HCT116 (cell line): Measurements from ENCODE around the gene BICD1. TPM values are rescaled to one million over a fixed set of nuclear protein-coding genes. Genes with fewer than 3 reads are reported as not detected.

Experiments used
- ATAC-seq: fragments of 200-7000 bp; cut with Tn5 transposase; 2 replicates; pipeline ENCODE4 v1.9.1; 2020; ENCODE audit warnings: mild to moderate bottlenecking, moderate library complexity
- BruUV-seq: library from RNA; stranded (reverse); fragments of 400-500 nt; replicated peaks from 2 replicates; lab custom pipeline; 2021; lab: Mats Ljungman, UMichigan
- CTCF ChIA-PET: fragments of 300-600 bp; sonication (Branson Sonifier 250); formaldehyde crosslinking; loops from one replicate; lab custom pipeline; 2021; ENCODE audit warnings: antibody characterized with exemption; lab: Charles Lee
- POLR2A ChIA-PET: fragments of 300-600, 350-600 bp; sonication (Branson Sonifier 250); formaldehyde crosslinking; loops from one replicate; lab custom pipeline; 2021; ENCODE audit warnings: antibody characterized with exemption; lab: Charles Lee
- RAD21 ChIA-PET, 2 experiments: fragments of 300-600 bp; sonication (Branson Sonifier 250); formaldehyde crosslinking; loops; one replicate each; lab custom pipeline; 2023; ENCODE audit warnings: low total read pairs in 2 of 2; ENCODE audit not compliant: uncharacterized antibody in 2 of 2, unreplicated experiment in 2 of 2, low non-redundant PET in 1 of 2; lab: Charles Lee
- DNase-seq: peaks from one replicate; pipeline ENCODE4 v3.0.0-alpha.2; 2010; ENCODE audit warnings: low read depth, low spot score
- H2AFZ ChIP-seq: fragments of 200-600 bp; shearing (Covaris generic), sonication (generic); 2 replicates; pipeline ENCODE4 v1.6.1; 2017; ENCODE audit warnings: low read depth, mixed run types, mixed read lengths, antibody characterized with exemption, low read length; ENCODE audit not compliant: poor library complexity, severe bottlenecking
- H3K27ac ChIP-seq: 2 replicates; pipeline ENCODE4 v1.5.1; 2012; ENCODE audit warnings: low read depth, low read length
- H3K27me3 ChIP-seq: fragments of 200-600 bp; sonication (generic); 2 replicates; pipeline ENCODE4 v1.6.1; 2016; ENCODE audit warnings: mixed run types, low read length, mixed read lengths; ENCODE audit not compliant: insufficient read depth
- H3K36me3 ChIP-seq, 2 experiments: fragments of 200-500 bp in 1 of 2; fragments of 200-600 bp in 1 of 2; sonication (Bioruptor generic) in 1 of 2; sonication (generic) in 1 of 2; 2 replicates each; pipeline versions ENCODE4 v1.5.1 to v1.6.1; 2014 to 2016; ENCODE audit warnings: low read length in 2 of 2, inconsistent platforms in 1 of 2, mixed read lengths in 1 of 2, mixed run types in 1 of 2; ENCODE audit not compliant: insufficient read depth in 2 of 2, control insufficient read depth in 1 of 2
- H3K4me1 ChIP-seq, 2 experiments: fragments of 200-600 bp in 1 of 2; sonication (generic) in 1 of 2; 2 replicates each; pipeline versions ENCODE4 v1.5.1 to v1.6.1; 2012 to 2017; ENCODE audit warnings: low read length in 2 of 2, inconsistent platforms in 1 of 2, mild to moderate bottlenecking in 1 of 2, mixed read lengths in 1 of 2, mixed run types in 1 of 2, moderate library complexity in 1 of 2; ENCODE audit not compliant: insufficient read depth in 2 of 2, control insufficient read depth in 1 of 2
- H3K4me2 ChIP-seq: fragments of 200-600 bp; sonication (generic); 2 replicates; pipeline ENCODE4 v1.6.1; 2017; ENCODE audit warnings: mixed run types, low read length, mixed read lengths
- H3K4me3 ChIP-seq, 2 experiments: fragments of 200-600 bp in 1 of 2; sonication (generic) in 1 of 2; replicated peaks in 1 of 2; 2 replicates each; pipeline ENCODE4 v1.5.1; 2011 to 2016; ENCODE audit warnings: low read length in 2 of 2, control low read depth in 1 of 2, low read depth in 1 of 2, mild to moderate bottlenecking in 1 of 2, mixed read lengths in 1 of 2, mixed run types in 1 of 2
- H3K79me2 ChIP-seq: fragments of 200-600 bp; sonication (generic); 2 replicates; pipeline ENCODE4 v1.6.1; 2017; ENCODE audit warnings: mild to moderate bottlenecking, mixed run types, low read length, moderate library complexity, mixed read lengths; ENCODE audit not compliant: insufficient read depth
- H3K9ac ChIP-seq: fragments of 200-600 bp; sonication (generic); 2 replicates; pipeline ENCODE4 v1.6.1; 2016; ENCODE audit warnings: low read length, mixed read lengths
- H3K9me2 ChIP-seq: fragments of 200-600 bp; sonication (generic), shearing (Covaris generic); 2 replicates; pipeline ENCODE4 v1.6.1; 2017; ENCODE audit warnings: mixed run types, mild to moderate bottlenecking, moderate library complexity; ENCODE audit not compliant: insufficient read depth
- H3K9me3 ChIP-seq, 2 experiments: fragments of 200-500 bp in 1 of 2; fragments of 200-600 bp in 1 of 2; sonication (Bioruptor generic) in 1 of 2; sonication (generic) in 1 of 2; 2 replicates each; pipeline ENCODE4 v1.6.1; 2014 to 2017; ENCODE audit warnings: low read length in 2 of 2, mixed read lengths in 2 of 2, inconsistent platforms in 1 of 2, low read depth in 1 of 2, mild to moderate bottlenecking in 1 of 2, mixed run types in 1 of 2, moderate library complexity in 1 of 2; ENCODE audit not compliant: control insufficient read depth in 1 of 2, insufficient read depth in 1 of 2
- H4K20me1 ChIP-seq: fragments of 200-600 bp; sonication (generic), shearing (Covaris generic); 2 replicates; pipeline ENCODE4 v1.6.1; 2017; ENCODE audit warnings: mixed run types, mild to moderate bottlenecking, moderate library complexity; ENCODE audit not compliant: insufficient read depth
- ATF3 ChIP-seq: IDR thresholded peaks from 2 replicates; pipeline ENCODE4 v1.6.1; 2012
- CEBPB ChIP-seq: IDR thresholded peaks from 2 replicates; pipeline ENCODE4 v1.6.1; 2012; ENCODE audit warnings: low read depth
- ELF1 ChIP-seq: IDR thresholded peaks from 2 replicates; pipeline ENCODE4 v1.6.1; 2012; ENCODE audit warnings: low read depth, borderline replicate concordance
- EZH2phosphoT487 ChIP-seq: fragments of 200-600 bp; IDR thresholded peaks from 2 replicates; pipeline ENCODE4 v1.6.1; 2018; ENCODE audit warnings: antibody characterized with exemption, borderline replicate concordance
- FOSL1 ChIP-seq: IDR thresholded peaks from 2 replicates; pipeline ENCODE4 v1.6.1; 2012; ENCODE audit warnings: low read depth
- JUND ChIP-seq: IDR thresholded peaks from 2 replicates; pipeline ENCODE4 v1.6.1; 2012
- MAX ChIP-seq: IDR thresholded peaks from 2 replicates; pipeline ENCODE4 v1.6.1; 2012
- POLR2A ChIP-seq: IDR thresholded peaks from 2 replicates; pipeline ENCODE4 v1.7.0; 2011; ENCODE audit warnings: borderline replicate concordance; ENCODE audit not compliant: insufficient read depth, insufficient read length; ENCODE audit errors: extremely low read depth
- POLR2AphosphoS5 ChIP-seq: IDR thresholded peaks from 2 replicates; pipeline ENCODE4 v1.6.1; 2011; ENCODE audit warnings: mild to moderate bottlenecking, low read depth, low read length, moderate library complexity
- REST ChIP-seq: IDR thresholded peaks from 2 replicates; pipeline ENCODE4 v1.6.1; 2012; ENCODE audit warnings: low read depth
- SP1 ChIP-seq: IDR thresholded peaks from 2 replicates; pipeline ENCODE4 v1.6.1; 2012; ENCODE audit warnings: low read depth
- TCF7L2 ChIP-seq: IDR thresholded peaks from 2 replicates; pipeline ENCODE4 v1.7.0; 2011; ENCODE audit warnings: borderline replicate concordance, inconsistent platforms; ENCODE audit not compliant: insufficient read depth, insufficient read length; ENCODE audit errors: extremely low read depth
- YY1 ChIP-seq: IDR thresholded peaks from 2 replicates; pipeline ENCODE4 v1.6.1; 2011; ENCODE audit warnings: low read length, low read depth, moderate library complexity, mild to moderate bottlenecking; ENCODE audit not compliant: insufficient replicate concordance; ENCODE audit errors: extremely low read depth
- ZBTB33 ChIP-seq: IDR thresholded peaks from 2 replicates; pipeline ENCODE4 v1.6.1; 2011; ENCODE audit warnings: mild to moderate bottlenecking, low read length, moderate library complexity; ENCODE audit not compliant: insufficient replicate concordance; ENCODE audit errors: extremely low read depth
- ZFX ChIP-seq: fragments of 450-650 bp; IDR thresholded peaks from 2 replicates; pipeline ENCODE4 v1.6.1; 2017
- ZNF274 ChIP-seq: fragments of 200-500 bp; sonication (Bioruptor generic); IDR thresholded peaks from 2 replicates; pipeline ENCODE4 v1.6.1; 2014; ENCODE audit warnings: mild to moderate bottlenecking, low read depth, low read length, inconsistent platforms
- intact Hi-C: fragments of 100-400 bp; cut with micrococcal nuclease; formaldehyde crosslinking; loops from 2 replicates; pipeline ENCODE4 v1.10.0; 2022
- total RNA-seq: library from RNA; stranded (reverse); gene quantifications from one replicate; pipeline ENCODE4 v1.2.1, GENCODE V29; 2021; ENCODE audit not compliant: unreplicated experiment

Gene BICD1
- total RNA-seq, 1 experiment from 2014 or later, result 32.5 TPM

GRCh38 chr12:32120419-32120818, 13.8 kb downstream of the BICD1 start (continued):
- no peak for TF ChIP-seq ZBTB33
- no peak for TF ChIP-seq ZFX
- no peak for TF ChIP-seq YY1
- no peak for TF ChIP-seq TCF7L2
- no peak for TF ChIP-seq FOSL1
- no peak for TF ChIP-seq EZH2phosphoT487
- TF ChIP-seq ZNF274, result no peak
- no peak for TF ChIP-seq POLR2AphosphoS5
- TF ChIP-seq, all 23 proteins: peak for 0

GRCh38 chr12:32124637-32125036, 18.0 kb downstream of the BICD1 start:
- Histone ChIP-seq H3K79me2 (peaks cover 35% of the 10 kb centered on the region), H3K9ac (no peak overlapping the region), H3K4me1 (peaks cover 9 to 21% of the 10 kb centered on the region in 2 experiments; a peak in 3 of 4 replicates), H3K9me3 (no peaks in the 10 kb centered on the region), H2AFZ (no peak overlapping the region), H3K27me3 (no peaks in the 10 kb centered on the region), H3K27ac (no peak overlapping the region), H3K4me2 (no peak overlapping the region), H3K4me3 (no peak overlapping the region), H3K36me3 (no peaks in the 10 kb centered on the region), H4K20me1 (0 out of 2 replicates have a peak, but pooled peaks cover 3% of the 10 kb centered on the region), H3K9me2 (no peaks in the 10 kb centered on the region)
- RAD21 ChIA-PET, result no interaction called here
- BruUV-seq, result no TSS peak
- DNase-seq, result no peak
- POLR2A ChIA-PET, result no interaction called here
- no peak for ATAC-seq
- intact Hi-C loops, result no loop called here
- CTCF ChIA-PET, result no interaction called here
- TF ChIP-seq ZNF274 (no peak), EZH2phosphoT487 (no peak), REST (no peak), SP1 (no peak), ZBTB33 (no peak), MAX (no peak), POLR2A (no peak), ATF3 (no peak), JUND (no peak), ELF1 (no peak), CEBPB (no peak)
